Body of pancreas (tissue), 4 donors: ENCODE results near the gene PPCDC.

ENCODE experiments used
- POLR2A ChIP-seq, 3 donors: fragments of 450-650 bp; IDR thresholded peaks; one replicate each; pipeline ENCODE4 v1.6.1; 2016; ENCODE audit warnings: antibody characterized with exemption in 3 of 3, mild to moderate bottlenecking in 2 of 3
- TF ChIP-seq, protein P1 (sequence below), 7 experiments: fragments of 450-650 bp in 4 of 7; fragments of 200-600 bp in 3 of 7; sonication (generic) in 3 of 7; IDR thresholded peaks; one replicate each; pipeline ENCODE4 v1.5.1; 2016 to 2019; ENCODE audit warnings: antibody characterized with exemption in 7 of 7

DNA sequence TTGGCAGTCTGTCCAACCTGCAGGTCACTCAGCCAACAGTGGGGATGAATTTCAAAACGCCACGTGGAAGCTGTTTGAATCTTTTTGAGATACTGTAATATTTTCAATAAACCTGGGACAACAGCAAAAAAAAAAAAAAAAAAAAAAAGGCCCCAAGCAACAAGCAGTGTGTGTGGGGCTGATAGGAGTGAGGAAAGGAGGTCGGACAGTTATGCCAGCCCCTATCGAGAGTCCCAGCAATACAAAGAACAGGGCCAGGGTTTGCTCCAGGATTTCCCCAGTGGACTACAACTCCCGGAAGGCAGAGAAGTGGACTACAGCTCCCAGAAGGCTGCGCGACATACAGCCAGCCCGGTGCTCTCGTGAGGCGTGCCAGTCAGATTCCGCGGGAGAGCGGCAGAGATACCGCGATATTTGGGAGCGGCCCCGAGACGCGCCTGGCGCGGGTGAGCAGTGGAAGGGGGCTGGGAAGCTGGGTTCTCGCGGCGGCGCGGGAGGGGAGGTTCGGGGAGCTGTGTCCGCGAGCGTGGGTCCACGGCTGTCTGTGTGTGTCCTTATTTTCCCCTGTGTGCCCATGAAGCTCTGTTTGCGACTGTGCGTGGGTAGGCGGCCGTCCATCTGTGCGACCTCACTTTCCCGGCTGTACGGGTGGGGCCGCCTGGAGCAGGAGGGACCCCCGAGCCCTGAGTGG lies at the start of gene PPCDC:
- TF ChIP-seq, protein P1, sequence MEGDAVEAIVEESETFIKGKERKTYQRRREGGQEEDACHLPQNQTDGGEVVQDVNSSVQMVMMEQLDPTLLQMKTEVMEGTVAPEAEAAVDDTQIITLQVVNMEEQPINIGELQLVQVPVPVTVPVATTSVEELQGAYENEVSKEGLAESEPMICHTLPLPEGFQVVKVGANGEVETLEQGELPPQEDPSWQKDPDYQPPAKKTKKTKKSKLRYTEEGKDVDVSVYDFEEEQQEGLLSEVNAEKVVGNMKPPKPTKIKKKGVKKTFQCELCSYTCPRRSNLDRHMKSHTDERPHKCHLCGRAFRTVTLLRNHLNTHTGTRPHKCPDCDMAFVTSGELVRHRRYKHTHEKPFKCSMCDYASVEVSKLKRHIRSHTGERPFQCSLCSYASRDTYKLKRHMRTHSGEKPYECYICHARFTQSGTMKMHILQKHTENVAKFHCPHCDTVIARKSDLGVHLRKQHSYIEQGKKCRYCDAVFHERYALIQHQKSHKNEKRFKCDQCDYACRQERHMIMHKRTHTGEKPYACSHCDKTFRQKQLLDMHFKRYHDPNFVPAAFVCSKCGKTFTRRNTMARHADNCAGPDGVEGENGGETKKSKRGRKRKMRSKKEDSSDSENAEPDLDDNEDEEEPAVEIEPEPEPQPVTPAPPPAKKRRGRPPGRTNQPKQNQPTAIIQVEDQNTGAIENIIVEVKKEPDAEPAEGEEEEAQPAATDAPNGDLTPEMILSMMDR (IDR thresholded peaks at IDR 0.05): no peak
- TF ChIP-seq POLR2A (IDR thresholded peaks at IDR 0.05): peak; percentile 56 to 95 (median 93)
